Measurements from ENCODE around the gene HCLS1. TPM values are rescaled to one million over a fixed set of nuclear protein-coding genes. Genes with fewer than 3 reads are reported as not detected.
"Not testable (repeated sequence)": the region's sequence is repeated elsewhere in the genome, so short reads cannot be mapped to it uniquely, and the experiment has no call there.

Gene HCLS1
- 45.4 TPM for total RNA-seq

- intact Hi-C loops (cut with DNase I), result no loop called here
- DNase-seq (ENCODE audit: low spot score) (no peak), ATAC-seq (peak; percentile 81)
Measured at GRCh38 chr3:121660356-121661171, at the start of gene HCLS1. HCLS1 (minus strand) TSS chr3:121660903; CDS start chr3:121658347, 2,556 bp downstream.

GRCh38 chr3:121710347-121710746 is 49.6 kb upstream of the HCLS1 start:
- DNase-seq (ENCODE audit: low spot score), result no peak
- intact Hi-C loops (cut with DNase I), result no loop called here
- no peak for ATAC-seq

GRCh38 chr3:121707531-121708273 is 47.0 kb upstream of the HCLS1 start:
- no peak for ATAC-seq
- intact Hi-C loops (cut with DNase I), result no loop called here
- no peak for DNase-seq (ENCODE audit: low spot score)

GRCh38 chr3:121705541-121705940 is 44.8 kb upstream of the HCLS1 start:
- ATAC-seq, result no peak
- intact Hi-C loops (cut with DNase I), result no loop called here
- no peak for DNase-seq (ENCODE audit: low spot score)

GRCh38 chr3:121703973-121704372 is 43.3 kb upstream of the HCLS1 start:
- DNase-seq (ENCODE audit: low spot score) (no peak), ATAC-seq (no peak)
- intact Hi-C loops (cut with DNase I), result no loop called here

GRCh38 chr3:121698901-121699300 is 38.2 kb upstream of the HCLS1 start:
- ATAC-seq (peak; percentile 68), DNase-seq (ENCODE audit: low spot score) (no peak)
- intact Hi-C loops (cut with DNase I), result no loop called here

GRCh38 chr3:121698476-121698875 is 37.8 kb upstream of the HCLS1 start:
- ATAC-seq, result peak; percentile 75
- no peak for DNase-seq (ENCODE audit: low spot score)
- intact Hi-C loops (cut with DNase I), result no loop called here

- intact Hi-C loops (cut with DNase I), result no loop called here
- no peak for DNase-seq (ENCODE audit: low spot score)
- no peak for ATAC-seq
Measured at GRCh38 chr3:121696186-121696585, 35.5 kb upstream of the HCLS1 start.

- intact Hi-C loops (cut with DNase I), result no loop called here
- no peak for DNase-seq (ENCODE audit: low spot score)
- peak; percentile 85 for ATAC-seq
Measured at GRCh38 chr3:121692010-121692699, 31.5 kb upstream of the HCLS1 start.

GRCh38 chr3:121690777-121691405 is 30.2 kb upstream of the HCLS1 start:
- intact Hi-C loops (cut with DNase I), result no loop called here
- no peak for DNase-seq (ENCODE audit: low spot score)
- no peak for ATAC-seq

GRCh38 chr3:121688747-121689146 is 28.0 kb upstream of the HCLS1 start:
- intact Hi-C loops (cut with DNase I); DNase-seq (ENCODE audit: low spot score); ATAC-seq: not testable (repeated sequence)

- no peak for ATAC-seq
- intact Hi-C loops (cut with DNase I), result no loop called here
- DNase-seq (ENCODE audit: low spot score), result no peak
Measured at GRCh38 chr3:121681792-121682191, 21.1 kb upstream of the HCLS1 start.

- DNase-seq (ENCODE audit: low spot score), result no peak
- ATAC-seq, result no peak
- intact Hi-C loops (cut with DNase I), result no loop called here
Measured at GRCh38 chr3:121677141-121677540, 16.4 kb upstream of the HCLS1 start.

GRCh38 chr3:121670676-121671075 is 10.0 kb upstream of the HCLS1 start:
- intact Hi-C loops (cut with DNase I), result no loop called here
- DNase-seq (ENCODE audit: low spot score), result no peak
- ATAC-seq, result no peak

GRCh38 chr3:121667333-121667732 is 6.6 kb upstream of the HCLS1 start:
- intact Hi-C loops (cut with DNase I), result no loop called here
- DNase-seq (ENCODE audit: low spot score), result no peak
- no peak for ATAC-seq

- intact Hi-C loops (cut with DNase I), result no loop called here
- no peak for DNase-seq (ENCODE audit: low spot score)
- no peak for ATAC-seq
Measured at GRCh38 chr3:121665488-121665887, 4.8 kb upstream of the HCLS1 start.

- no peak for ATAC-seq
- no peak for DNase-seq (ENCODE audit: low spot score)
- intact Hi-C loops (cut with DNase I), result no loop called here
Measured at GRCh38 chr3:121663171-121663847, 2.6 kb upstream of the HCLS1 start.

GRCh38 chr3:121662742-121663141 is 2.0 kb upstream of the HCLS1 start:
- ATAC-seq (no peak), DNase-seq (ENCODE audit: low spot score) (no peak)
- intact Hi-C loops (cut with DNase I), result no loop called here

- no peak for ATAC-seq
- no peak for DNase-seq (ENCODE audit: low spot score)
- intact Hi-C loops (cut with DNase I), result no loop called here
Measured at GRCh38 chr3:121661376-121661775, 673 bp upstream of the HCLS1 start.

Measured in sciatic nerve (tissue), 2 donors.